ENCODE data around the gene HNRNPH1.

Gene HNRNPH1

GRCh38 chr5:179621551-179622214 is 1.8 kb downstream of the HNRNPH1 start:
- DNase-seq: no peak

GRCh38 chr5:179620703-179621350 is 2.6 kb downstream of the HNRNPH1 start:
- DNase-seq: no peak

- no peak for DNase-seq
Measured at GRCh38 chr5:179620293-179620692, 3.2 kb downstream of the HNRNPH1 start.

GRCh38 chr5:179619776-179620175 is 3.7 kb downstream of the HNRNPH1 start:
- no peak for DNase-seq

GRCh38 chr5:179618923-179619554 is 4.4 kb downstream of the HNRNPH1 start:
- DNase-seq: no peak

- no peak for DNase-seq
Measured at GRCh38 chr5:179617930-179618329, 5.5 kb downstream of the HNRNPH1 start.

- DNase-seq: no peak
Measured at GRCh38 chr5:179616002-179616594, 7.4 kb downstream of the HNRNPH1 start.

- DNase-seq: no peak
Measured at GRCh38 chr5:179615203-179615602, 8.3 kb downstream of the HNRNPH1 start.

- no peak for DNase-seq
Measured at GRCh38 chr5:179614745-179615144, 8.7 kb downstream of the HNRNPH1 start.

GRCh38 chr5:179613460-179614071 is 9.9 kb downstream of the HNRNPH1 start:
- DNase-seq: no peak

- no peak for DNase-seq
Measured at GRCh38 chr5:179612577-179613459, 10.7 kb downstream of the HNRNPH1 start.

GRCh38 chr5:179610903-179611265 is 12.6 kb downstream of the HNRNPH1 start:
- DNase-seq: no peak

GRCh38 chr5:179610109-179610902 is 13.2 kb downstream of the HNRNPH1 start:
- no peak for DNase-seq

- no peak for DNase-seq
Measured at GRCh38 chr5:179609834-179610108, 13.7 kb downstream of the HNRNPH1 start.

GRCh38 chr5:179608131-179608581 is 15.3 kb downstream of the HNRNPH1 start:
- no peak for DNase-seq

GRCh38 chr5:179607160-179607931 is 16.1 kb downstream of the HNRNPH1 start:
- DNase-seq: no peak

- DNase-seq: no peak
Measured at GRCh38 chr5:179606910-179607159, 16.6 kb downstream of the HNRNPH1 start.

- no peak for DNase-seq
Measured at GRCh38 chr5:179606071-179606909, 17.2 kb downstream of the HNRNPH1 start.

GRCh38 chr5:179605026-179605833 is 18.2 kb downstream of the HNRNPH1 start:
- DNase-seq: no peak
